GOT3 (cell line): Measurements from ENCODE around the gene ABHD8.
"Not testable (repeated sequence)": the region's sequence is repeated elsewhere in the genome, so short reads cannot be mapped to it uniquely, and the experiment has no call there.

Source experiments
- DNase-seq: peaks from one replicate; lab custom pipeline; 2025; ENCODE audit warnings: mixed read lengths; lab: John Stamatoyannopoulos, UW

ABHD8 gene

DNA sequence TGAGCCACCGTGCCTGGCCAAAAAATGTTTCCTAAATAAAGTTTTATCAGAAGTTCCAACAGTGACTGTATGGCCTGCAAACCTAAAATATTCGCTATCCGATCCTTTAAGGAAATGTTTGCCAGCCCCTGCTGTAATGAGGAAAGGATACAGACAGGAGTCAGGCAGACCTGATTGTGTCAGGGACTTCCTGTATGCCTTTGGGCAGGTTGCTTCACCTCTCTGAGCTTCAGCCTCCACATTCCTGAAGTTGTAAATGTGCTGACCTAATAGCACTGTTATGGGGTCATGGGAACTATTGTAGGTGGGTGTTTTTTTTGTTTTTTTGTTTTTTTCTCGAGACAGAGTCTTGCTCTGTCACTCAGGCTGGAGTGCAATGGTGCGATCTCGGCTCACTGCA, 6.2 kb downstream of the ABHD8 start:
- no peak for DNase-seq

DNA sequence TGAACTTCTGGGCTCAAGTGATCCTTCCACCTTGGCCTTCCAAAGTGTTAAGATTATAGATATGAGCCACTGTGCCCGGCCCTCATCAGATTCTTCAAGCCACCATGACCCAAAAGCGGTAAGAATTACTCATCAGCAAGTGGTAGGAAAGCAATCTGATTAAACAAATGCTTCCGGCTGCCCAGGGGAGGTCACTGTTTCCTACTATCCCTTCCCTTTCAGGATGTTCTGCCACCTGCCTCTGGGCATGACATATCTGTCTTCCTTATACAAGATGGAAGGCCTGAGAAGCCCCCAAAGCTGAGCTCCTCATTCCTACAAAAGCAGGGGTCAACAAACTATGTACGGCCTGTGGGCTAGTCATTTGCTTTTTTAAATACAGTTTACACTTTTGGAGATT, 7.0 kb downstream of the ABHD8 start:
- no peak for DNase-seq

DNA sequence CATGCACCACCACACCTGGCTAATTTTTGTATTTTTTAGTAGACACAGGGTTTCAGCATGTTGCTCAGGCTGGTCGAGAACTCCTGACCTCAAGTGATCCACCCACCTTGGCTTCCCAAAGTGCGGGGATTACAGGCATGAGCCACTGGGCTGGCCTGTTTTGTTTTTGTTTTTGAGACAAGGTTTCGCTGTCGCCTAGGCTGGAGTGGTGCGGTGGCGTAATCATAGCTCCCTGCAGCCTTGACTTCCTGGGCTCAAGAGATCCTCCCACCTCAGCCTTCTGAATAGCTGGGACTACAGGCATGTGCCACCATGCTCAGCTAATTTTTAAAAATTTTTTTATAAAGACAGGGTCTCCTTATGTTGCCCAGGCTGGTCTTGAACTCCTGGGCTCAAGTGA, 7.7 kb downstream of the ABHD8 start:
- not testable (repeated sequence) for DNase-seq

DNA sequence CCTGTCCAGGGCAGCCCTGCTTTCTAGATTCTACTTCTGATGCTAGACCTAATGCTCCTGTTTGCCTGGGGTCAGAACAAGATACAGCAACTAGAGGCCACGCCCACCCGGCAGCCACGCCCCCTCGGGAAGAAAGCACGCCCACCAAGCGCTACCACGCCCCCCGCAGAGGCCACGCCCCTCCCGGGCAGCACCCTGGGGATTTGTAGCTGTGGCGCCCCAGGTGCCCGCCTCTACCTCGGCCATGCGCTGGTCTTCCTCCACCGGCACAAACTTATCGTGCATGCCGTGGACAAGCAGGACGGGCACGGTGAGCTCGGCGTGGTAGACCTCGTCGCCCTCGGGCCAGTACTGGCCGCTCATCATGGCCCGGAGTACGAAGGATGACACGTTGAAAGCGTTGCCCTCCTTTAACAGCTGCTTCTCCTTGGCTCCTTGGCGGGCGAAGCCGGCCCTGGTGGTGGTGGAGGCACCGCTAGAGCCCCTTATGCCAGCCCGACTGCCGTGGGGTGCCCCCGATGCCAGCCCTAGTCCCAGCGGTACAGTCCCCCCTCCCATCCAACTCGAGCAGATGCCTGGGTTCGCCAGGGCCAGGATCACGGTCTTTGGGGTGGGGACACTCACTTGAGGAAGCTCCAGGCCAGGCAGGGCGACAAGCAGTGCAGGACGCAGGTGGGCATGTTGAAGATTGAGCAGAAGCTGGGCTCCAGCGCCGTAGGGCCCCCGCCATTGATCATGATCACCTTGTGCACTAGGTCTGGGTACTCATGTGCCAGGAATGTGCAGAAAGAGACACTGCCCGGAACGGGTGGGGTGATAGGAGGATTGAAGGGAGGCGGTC, 9.0 kb downstream of the ABHD8 start:
- DNase-seq, result no peak

DNA sequence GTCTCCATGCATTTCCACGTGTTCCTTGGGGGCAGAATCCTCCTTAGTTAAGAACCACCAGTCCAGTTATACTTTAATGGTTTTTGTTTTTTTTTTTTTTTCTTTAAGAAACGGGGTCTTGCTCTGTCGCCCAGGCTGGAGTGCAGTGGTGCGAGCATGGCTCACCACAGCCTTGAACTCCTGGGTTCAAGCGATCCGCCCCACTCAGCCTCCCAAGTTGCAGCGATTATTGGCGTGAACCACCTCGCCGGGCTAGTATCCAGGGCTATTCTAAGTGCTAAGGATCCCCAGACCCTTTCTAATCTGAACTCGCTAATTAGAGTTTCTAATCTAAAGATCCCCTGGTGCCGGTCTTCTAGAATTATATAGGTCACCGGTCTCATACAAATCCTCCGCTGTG, 9.6 kb downstream of the ABHD8 start:
- no peak for DNase-seq

DNA sequence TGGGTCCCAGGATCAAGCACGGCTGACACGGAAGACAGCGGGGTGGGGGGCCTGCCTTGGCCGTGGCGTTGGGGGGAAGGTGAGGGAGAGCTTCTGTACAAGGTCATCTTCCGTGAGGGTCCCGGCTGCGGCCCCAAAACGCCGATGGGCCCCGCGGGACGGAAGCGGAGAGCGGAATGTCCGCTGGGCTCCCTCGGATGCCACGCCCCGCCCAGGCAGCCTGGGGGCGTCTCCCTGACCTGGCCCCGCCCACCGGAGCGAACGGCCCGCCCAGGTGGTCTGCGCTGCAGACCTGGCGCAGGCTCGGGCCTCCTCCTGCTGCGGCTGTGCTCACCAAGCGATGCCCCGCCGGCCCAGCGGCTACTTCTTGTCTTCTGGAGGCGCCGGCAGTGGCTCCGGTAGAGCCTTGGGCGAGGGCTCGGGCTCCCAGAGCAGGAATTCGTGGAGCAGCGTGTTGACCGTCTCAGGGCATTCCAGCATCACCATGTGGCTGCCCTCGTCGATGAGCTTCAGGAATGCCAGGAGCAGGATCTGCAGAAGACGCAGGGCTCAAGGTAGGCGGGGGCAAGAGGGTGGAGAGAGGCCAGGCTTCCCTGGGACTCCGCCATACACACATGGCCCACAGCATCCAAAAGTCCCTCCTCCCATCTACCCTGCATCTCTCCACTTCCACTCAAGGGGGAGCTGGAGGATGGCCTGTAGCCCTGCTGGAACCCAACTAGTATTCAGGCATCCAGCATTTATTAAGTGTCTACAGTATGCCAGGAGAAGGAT, 10.7 kb downstream of the ABHD8 start:
- DNase-seq, result peak; percentile 42

DNA sequence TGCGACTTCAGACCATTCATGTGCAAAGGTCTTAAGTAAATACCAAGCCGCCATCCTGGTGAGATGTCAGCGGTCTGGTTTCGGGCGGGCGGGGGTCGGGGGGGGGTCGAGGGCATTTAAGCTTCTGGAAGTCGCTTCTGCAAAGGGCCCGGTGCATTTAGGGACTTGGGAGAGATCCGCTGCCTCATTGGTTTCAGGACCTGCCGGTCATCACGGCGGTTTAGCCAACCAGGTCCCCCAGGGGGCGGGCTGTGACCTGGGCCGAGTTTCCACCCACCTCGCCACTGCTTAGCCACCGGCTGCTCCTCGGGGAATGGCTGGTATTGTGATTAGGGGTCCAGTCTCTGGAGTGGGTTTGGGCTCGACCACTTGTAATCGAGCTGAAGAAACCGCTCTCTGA, 13.7 kb downstream of the ABHD8 start:
- peak; percentile 38 for DNase-seq

DNA sequence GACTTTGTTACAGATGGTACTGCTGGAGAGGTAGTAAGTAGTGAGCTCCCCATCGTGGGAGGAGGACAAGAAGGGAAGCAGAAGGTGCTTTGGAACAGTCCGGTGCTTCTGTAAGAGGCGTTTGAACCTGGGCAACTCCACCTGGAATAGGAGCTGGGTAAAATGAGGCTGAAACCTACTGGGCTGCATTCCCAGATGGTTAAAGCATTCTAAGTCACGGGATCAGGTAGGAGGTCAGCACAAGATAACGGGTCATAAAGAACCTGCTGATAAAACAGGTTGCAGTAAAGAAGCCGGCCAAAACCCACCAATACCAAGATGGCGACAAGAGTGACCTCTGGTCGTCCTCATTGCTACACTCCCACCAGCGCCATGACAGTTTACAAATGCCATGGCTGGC, 16.5 kb downstream of the ABHD8 start:
- no peak for DNase-seq

DNA sequence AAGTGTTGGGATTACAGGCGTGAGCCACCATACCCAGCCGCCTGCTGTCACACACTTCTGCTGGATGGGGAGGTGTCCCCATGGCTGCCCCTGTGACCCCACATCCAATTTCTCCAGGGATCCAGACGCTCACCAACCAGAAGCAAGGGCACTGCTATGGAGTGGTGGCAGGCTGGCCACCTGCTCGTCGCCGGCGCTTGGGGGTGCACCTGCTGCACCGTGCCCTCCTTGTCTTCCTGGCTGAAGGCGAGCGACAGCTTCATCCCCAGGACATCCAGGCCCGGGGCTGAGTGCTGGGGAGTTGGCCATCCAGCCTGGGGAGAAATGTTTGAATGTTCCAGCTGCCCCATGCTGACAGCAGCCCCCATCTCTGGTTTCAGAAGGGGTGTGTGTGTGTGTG, 17.0 kb downstream of the ABHD8 start:
- DNase-seq, result no peak

DNA sequence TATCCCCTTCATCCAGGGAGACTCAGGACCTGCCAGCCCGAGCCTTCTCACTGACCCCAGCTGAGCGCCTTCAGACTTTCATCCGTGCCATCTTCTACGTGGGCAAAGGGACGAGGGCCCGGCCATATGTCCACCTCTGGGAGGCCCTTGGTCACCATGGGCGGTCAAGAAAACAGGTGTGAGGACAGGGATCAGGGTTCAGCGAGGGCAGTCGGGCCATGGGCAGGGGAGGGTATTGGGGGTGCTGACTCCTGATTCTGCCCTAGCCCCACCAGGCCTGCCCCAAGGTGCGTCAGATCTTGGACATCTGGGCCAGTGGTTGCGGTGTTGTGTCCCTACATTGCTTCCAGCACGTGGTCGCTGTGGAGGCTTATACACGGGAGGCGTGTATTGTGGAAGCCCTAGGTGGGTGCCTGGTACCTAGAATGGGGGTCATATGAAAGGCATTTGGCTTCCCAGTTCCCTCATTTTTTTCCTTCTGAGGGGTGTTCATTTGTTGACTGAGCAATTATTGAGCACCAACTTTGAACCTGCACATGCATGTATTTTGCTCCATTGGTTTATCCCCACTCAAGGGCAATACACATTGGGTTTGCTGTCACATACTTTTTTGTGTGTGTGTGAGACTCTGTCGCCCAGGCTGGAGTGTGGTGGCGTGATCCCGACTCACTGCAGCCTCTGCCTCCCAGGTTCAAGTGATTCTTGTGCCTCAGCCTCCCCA, 17.6 kb downstream of the ABHD8 start:
- DNase-seq, result no peak

DNA sequence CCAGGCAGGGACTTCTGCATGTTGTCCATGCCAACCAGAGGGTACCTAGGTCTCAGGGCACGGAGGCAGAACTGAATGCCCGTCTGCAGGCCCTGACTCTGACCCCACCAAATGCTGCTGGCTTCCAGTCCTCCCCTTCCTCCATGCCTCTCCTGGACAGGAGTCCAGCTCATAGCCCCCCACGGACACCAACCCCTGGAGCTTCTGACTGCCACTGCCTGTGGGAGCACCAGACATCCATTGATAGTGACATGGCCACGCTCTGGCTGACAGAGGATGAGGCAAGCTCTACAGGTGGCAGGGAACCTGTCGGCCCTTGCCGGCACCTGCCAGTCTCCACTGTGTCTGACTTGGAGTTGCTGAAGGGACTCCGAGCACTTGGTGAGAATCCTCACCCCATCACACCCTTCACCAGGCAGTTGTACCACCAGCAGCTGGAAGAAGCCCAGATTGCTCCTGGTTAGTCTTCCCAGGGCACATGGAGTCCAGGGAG, 19.7 kb downstream of the ABHD8 start:
- DNase-seq, result no peak

DNA sequence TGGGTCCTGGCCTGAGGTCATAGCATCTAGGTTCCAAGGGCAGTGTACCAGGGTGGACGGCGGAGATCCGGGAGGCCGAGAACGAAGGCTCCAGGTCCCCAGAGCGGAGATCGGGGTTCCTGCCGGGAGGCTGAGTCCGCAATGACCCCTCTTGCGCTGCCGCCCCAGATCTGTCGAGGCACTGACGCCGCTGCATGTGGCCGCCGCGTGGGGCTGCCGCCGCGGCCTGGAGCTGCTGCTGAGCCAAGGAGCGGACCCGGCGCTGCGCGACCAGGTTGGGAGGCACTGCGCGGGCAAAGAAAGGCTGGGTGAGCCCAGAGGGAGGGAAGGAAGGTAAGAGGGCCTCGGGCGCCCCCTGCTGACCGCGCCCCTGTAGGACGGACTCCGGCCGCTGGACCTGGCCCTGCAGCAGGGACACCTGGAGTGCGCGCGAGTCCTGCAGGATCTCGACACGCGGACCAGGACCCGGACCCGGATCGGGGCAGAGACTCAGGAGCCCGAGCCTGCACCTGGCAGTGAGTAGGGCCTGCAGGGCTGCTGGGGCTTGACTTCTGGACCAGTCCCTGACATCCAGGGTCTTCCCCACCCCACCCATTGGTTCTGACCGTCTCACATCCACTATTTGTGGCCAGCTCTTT, 20.6 kb downstream of the ABHD8 start:
- peak; percentile 51 for DNase-seq

DNA sequence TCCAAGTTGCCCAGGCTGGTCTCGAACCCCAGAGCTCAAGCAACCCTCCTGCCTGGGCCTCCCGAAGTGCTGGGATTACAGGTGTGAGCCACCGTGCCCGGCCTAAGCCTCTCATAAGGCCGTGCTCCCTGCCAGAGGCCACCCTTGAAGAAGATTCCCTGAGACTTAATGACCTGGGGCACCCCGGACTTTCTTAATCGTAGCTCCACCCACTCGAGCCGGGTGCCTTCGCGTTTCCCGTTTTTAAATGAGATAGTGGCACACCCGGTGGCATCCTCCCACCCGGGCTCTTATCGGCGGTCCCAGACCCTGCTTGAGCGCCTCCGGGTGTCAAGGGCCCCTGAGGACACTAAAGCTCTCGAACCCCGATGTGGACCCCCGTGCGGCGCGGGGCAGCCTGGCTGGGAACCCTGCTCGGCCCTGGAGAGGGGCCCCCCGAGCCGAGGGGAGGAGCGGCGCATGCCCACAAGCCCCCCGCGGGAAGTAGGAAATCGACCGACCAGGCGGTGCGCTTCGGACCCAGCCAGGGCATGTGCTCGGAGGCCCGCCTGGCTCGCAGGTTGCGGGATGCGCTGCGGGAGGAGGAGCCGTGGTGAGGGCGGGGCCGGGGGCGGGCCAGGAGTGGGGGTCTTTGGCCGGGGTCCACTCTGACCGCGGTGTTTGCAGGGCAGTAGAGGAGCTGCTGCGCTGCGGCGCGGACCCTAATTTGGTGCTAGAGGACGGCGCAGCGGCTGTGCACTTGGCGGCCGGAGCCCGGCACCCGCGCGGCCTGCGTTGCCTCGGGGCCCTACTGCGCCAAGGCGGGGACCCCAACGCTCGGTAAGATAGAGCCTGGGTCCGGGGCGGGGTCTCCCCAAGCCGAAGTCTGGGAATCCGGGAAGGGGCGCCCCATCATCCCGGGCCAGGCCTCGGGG, 21.6 kb downstream of the ABHD8 start, which contains the start of gene ANKLE1:
TSS of gene ANKLE1 (plus strand) at position 511 of the 914 bp plus-strand sequence. CDS start at position 531, 20 bp downstream.
- DNase-seq, result no peak

DNA sequence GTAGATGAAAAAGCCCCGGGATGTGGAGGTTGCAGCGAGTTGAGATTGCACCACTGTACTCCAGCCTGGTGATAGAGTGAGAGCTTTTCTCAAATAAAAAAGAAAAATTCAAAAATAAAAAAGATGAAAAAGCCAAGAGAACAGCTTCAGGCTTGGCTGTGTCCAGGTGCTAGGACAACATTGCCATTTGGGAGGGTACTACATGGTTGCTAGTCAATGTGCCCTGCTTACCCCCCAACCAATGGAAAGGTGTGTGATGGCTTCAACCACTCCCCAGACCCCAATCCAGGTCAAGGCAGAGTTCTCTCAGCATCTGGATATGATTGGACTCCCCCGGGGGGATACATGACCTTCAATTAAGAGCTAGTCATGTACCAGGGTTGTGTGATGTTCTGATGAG, 23.8 kb downstream of the ABHD8 start:
- no peak for DNase-seq

DNA sequence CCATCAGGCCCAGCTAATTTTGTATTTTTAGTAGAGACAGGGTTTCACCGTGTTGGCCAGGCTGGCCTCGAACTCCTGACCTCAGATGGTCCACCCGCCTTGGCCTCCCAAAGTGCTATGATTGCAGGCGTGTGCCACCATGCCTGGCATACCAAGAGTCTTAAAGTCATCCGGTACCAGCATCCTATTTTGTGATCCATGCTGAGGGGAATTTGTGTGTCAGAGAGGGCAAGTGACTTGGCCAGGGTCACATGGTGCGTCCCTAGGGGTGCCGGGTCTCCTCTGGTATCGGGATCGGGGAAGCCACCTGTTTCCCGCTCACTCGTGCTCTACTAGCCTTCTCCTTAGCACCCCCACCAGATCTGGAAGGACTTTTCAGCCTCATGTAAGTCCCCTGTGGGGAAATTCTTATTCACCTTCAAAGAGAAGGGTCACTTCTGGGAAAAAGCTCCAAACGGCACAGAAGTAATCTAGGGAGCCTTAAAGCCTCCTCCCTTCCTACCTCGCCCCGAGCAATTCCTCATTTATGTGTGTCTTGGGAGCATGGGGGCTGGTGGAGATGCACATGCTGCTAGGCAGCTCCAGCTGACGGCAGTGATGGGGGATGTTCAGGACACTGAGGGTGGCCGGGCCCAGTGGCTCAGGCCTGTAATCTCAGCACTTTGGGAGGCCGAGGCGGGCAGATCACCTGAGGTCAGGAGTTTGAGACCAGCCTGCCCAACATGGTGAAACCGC, 27.6 kb downstream of the ABHD8 start:
- DNase-seq, result no peak

DNA sequence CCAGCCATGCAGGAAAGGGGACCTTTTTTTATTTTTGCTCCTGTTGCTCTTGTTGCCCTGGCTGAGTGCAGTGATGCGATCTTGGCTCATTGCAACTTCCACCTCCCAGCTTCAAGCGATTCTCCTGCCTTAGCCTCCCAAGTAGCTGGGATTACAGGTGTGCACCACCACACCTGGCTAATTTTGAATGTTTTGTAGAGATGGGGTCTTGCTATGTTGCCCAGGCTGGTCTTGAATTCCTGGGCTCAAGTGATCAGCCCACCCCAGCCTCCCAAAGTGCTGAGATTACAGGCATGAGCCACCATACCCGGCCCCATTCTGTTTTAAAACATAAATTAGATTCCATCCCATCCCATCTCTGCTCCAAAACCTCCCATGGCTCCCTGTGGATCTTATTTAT, 28.3 kb downstream of the ABHD8 start:
- DNase-seq, result not testable (repeated sequence)

DNA sequence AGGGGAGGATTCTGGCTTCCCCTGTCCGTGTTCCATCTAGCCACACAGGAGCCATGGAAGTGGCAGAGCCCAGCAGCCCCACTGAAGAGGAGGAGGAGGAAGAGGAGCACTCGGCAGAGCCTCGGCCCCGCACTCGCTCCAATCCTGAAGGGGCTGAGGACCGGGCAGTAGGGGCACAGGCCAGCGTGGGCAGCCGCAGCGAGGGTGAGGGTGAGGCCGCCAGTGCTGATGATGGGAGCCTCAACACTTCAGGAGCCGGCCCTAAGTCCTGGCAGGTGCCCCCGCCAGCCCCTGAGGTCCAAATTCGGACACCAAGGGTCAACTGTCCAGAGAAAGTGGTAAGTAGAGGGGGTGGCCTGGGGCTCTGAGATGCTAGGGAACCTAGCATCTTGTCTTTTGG, 34.5 kb downstream of the ABHD8 start:
- DNase-seq, result no peak

DNA sequence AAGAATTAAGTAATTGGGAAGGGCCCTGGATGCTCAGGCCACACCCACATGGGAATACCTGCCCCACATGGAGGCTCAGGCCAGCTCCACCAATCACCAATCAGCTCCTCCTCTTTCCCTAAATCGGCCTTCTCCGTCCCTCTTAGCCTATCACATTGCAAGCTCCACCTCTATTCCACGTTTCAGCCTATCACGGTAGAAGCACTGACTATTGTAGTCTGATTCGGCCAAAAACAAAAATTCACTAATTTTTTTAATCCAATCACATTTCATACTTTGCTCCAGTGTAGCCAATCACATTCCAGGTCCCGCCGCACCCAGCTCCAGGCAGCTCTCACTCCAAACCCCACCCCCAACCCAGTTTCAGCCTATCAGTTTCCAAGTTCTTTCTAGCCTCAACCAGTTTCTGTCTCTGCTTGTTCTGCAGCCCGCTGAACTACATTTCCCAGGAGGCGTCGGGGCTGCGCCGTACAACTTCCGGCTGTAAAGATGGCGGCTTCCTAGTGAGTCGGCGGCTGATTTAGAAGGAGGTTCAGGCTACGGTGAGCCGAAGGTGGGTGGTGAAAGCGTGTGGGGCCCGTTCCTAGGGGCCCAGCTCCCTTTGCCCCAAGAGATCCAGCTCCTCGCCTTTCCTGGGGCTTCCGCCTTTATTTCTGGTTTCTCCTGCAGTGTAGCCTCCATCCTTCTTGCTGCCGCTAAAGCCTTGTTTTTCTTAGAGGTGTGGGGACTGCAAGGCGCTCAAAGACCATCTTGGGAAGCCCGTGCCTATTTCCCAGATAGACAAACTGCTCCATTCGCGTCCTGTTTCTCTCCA, 36.0 kb downstream of the ABHD8 start, which contains the start of gene BABAM1:
TSS of gene BABAM1 (plus strand) at position 469 of the 814 bp plus-strand sequence. CDS start 1,364 bp downstream, outside the sequence.
- peak; percentile 86 for DNase-seq

DNA sequence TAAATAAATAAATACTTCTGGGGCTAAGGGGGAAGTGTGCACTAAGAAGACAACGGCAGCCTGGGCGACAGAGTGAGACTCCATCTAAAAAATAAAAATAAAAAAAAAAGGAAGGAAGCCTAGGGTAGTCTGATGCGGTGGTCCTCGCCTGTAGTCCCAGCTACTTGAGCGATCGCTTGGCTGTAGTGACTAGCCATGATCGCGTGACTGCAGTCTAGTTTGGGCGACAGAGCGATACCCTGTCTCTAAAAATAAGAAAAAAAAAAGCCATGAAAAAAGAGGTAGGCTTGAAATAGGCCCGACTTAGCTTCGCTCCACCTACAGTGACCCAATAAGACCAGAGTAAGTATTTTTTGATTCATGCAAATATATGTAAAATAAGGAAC, 36.6 kb downstream of the ABHD8 start:
- no peak for DNase-seq
